Measurements from ENCODE around the gene MAGI2. TPM values are rescaled to one million over a fixed set of nuclear protein-coding genes. Genes with fewer than 3 reads are reported as not detected.

Gene MAGI2
- total RNA-seq, 6 experiments from 2014 or later, result 7.1 to 9.8 (median 8.5) TPM

GRCh38 chr7:78852951-78853350 lies 600.5 kb downstream of the MAGI2 start:
- peak overlapping the region; percentile 33; the same call in 1 of the 2 replicates for H3K4me3 Mint-ChIP-seq
- H3K36me3 Mint-ChIP-seq (ENCODE audit: low read depth), result no peaks in the 10 kb centered on the region
- H3K27ac Mint-ChIP-seq, result peak overlapping the region; percentile 20
- peak; percentile 55 for DNase-seq
- H3K4me1 Mint-ChIP-seq (ENCODE audit: low read depth), result peaks cover 39% of the 10 kb centered on the region
- no peaks in the 10 kb centered on the region for H3K27me3 Mint-ChIP-seq (ENCODE audit: insufficient read depth)
- no peaks in the 10 kb centered on the region for H3K9me3 Mint-ChIP-seq
- no peak for TF ChIP-seq CTCF (IDR thresholded peaks at IDR 0.05)

GRCh38 chr7:78850093-78850740 lies 603.2 kb downstream of the MAGI2 start:
- Mint-ChIP-seq H3K36me3 (ENCODE audit: low read depth) (no peaks in the 10 kb centered on the region), H3K4me3 (no peak overlapping the region), H3K4me1 (ENCODE audit: low read depth) (peaks cover 39% of the 10 kb centered on the region), H3K9me3 (no peaks in the 10 kb centered on the region), H3K27ac (no peak overlapping the region), H3K27me3 (ENCODE audit: insufficient read depth) (no peaks in the 10 kb centered on the region)
- no peak for TF ChIP-seq CTCF (IDR thresholded peaks at IDR 0.05)
- no peak for DNase-seq

DNA sequence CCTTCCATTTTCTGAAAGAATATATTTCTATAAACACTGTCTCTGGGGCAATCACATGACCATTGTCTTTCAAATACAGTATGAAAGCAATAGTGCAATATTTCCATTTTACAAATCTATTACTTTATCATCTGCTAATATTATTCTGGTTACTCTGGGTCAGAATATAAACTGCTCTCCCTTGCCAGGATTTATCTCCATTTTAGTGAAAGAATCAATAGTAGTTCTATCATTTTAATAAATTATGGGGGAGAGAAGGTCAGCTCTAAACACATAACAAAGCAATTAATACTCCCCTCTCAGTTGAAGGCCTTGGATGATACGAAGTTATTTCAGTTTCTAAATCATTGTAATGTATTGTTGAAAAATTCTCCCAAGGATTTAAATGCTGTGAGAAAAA lies 608.3 kb downstream of the MAGI2 start:
- Mint-ChIP-seq H3K27ac (no peak overlapping the region), H3K27me3 (ENCODE audit: insufficient read depth) (no peaks in the 10 kb centered on the region), H3K4me3 (no peak overlapping the region), H3K4me1 (ENCODE audit: low read depth) (no peaks in the 10 kb centered on the region), H3K36me3 (ENCODE audit: low read depth) (peaks cover 5% of the 10 kb centered on the region; the same call in 1 of the 2 replicates), H3K9me3 (no peaks in the 10 kb centered on the region)
- DNase-seq, result no peak
- TF ChIP-seq CTCF (IDR thresholded peaks at IDR 0.05), result no peak

DNA sequence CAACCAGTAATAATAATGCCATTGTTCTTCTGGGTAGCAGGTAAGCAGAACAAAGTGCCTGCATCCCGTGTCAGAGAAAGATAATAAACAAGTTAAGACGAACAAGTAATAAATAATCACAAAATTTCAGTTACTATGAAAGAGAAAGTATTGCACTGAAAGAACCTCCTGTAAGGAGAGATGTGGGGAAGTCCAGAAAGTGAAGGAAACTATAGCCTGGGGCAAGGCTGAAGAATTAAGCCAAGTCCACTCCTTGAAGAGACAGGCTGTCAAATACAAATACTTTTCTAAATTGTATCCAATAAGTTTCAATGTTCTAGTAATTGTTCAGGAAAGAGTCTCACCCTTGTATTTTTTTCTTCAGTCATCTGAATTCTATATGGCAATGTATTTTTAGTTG lies 611.4 kb downstream of the MAGI2 start:
- no peak for TF ChIP-seq CTCF (IDR thresholded peaks at IDR 0.05)
- DNase-seq, result no peak
- Mint-ChIP-seq H3K4me1 (ENCODE audit: low read depth) (no peaks in the 10 kb centered on the region), H3K27ac (no peak overlapping the region), H3K27me3 (ENCODE audit: insufficient read depth) (no peaks in the 10 kb centered on the region), H3K9me3 (no peaks in the 10 kb centered on the region), H3K4me3 (no peak overlapping the region), H3K36me3 (ENCODE audit: low read depth) (peaks cover 9% of the 10 kb centered on the region)

DNA sequence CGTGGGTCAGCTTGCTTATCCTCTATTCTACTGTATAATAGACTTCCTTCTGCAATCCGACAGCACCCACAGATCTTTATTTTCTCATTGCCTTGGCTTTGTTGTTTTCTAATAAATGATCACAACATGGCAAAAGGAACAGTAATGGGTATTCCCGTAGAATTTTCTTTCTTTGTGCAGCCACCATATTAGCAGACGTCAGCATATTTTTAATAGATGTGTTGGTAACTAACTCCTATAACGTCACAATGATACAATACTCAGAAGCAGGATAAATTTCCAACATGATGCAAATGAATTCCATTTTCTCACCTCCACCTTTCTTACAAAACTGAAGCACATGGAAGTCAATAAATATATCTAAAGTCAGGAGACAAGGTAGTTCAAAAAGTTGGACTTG lies 617.6 kb downstream of the MAGI2 start:
- Mint-ChIP-seq H3K9me3 (0 out of 2 replicates have a peak, but pooled peaks cover 5% of the 10 kb centered on the region), H3K4me3 (no peak overlapping the region)

More for the DNA sequence above, 617.6 kb downstream of the MAGI2 start:
- no peak for TF ChIP-seq CTCF (IDR thresholded peaks at IDR 0.05)
- Mint-ChIP-seq H3K27me3 (ENCODE audit: insufficient read depth) (no peaks in the 10 kb centered on the region), H3K27ac (no peak overlapping the region), H3K4me1 (ENCODE audit: low read depth) (no peaks in the 10 kb centered on the region), H3K36me3 (ENCODE audit: low read depth) (peaks cover 9% of the 10 kb centered on the region)
- DNase-seq, result no peak

Data from HFFc6 (cell line).